GM18909 (cell line): Measurements from ENCODE around the gene DNER.

Experiments used
- ATAC-seq: cut with Tn5 transposase; IDR thresholded peaks from one replicate; pipeline ENCODE4 v1.9.1; 2021; ENCODE audit warnings: mild to moderate bottlenecking; ENCODE audit not compliant: unreplicated experiment, poor library complexity

The DNER gene

DNA sequence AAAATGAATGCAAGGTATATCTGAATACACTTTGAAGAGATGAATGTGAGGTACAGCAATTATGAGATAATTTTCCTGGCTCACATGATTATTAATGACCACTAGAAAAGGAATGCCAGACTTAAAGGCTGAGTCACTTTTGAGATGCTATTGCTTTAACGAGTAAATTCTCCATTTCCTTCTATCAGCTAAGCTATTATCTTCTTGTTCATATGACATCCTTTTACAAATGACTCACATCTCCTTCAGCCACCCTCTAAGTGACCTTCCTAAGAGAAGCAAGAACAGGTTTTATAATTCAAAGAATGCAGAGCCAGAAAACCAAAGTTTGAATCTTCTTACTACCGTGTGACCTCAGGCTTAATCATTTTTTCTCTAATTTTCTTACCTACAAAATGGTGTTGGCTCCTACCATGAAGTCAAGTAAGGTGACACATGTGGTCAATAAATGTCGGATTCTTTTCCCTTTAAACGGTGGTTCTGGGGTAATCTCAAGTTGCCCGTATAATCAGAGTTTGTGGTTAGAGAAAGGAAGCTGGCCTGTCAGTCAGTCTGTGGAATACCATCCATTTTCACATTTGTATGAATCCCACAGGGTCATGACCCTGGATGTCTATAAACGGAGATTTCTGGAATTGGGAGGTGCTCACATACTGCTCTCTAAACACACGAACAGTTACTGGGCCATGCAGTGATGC, 259.3 kb downstream of the DNER start:
- ATAC-seq, result no peak

GRCh38 chr2:229453230-229453629, 261.1 kb downstream of the DNER start:
- no peak for ATAC-seq

- ATAC-seq, result no peak
Measured at GRCh38 chr2:229451852-229452251, 262.5 kb downstream of the DNER start.

DNA sequence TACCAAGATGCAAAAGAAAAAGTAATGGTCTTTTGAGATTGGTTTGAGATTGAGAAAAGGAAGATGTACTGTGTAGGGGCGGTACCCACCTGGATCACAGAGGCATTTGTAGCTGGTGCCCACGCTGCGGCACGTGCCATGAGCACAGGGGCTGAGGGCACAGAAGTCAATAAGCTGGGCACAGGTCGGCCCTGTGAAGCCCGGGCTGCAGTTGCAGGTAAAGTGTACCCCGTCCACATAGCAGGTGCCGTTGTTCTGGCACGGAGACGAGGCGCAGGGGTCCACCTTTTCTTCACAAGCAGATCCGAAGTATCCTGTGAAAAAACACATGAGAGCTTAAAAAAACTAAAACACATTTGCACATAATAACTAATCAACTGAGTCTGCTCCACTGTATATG, 267.1 kb downstream of the DNER start:
- ATAC-seq, result no peak

DNA sequence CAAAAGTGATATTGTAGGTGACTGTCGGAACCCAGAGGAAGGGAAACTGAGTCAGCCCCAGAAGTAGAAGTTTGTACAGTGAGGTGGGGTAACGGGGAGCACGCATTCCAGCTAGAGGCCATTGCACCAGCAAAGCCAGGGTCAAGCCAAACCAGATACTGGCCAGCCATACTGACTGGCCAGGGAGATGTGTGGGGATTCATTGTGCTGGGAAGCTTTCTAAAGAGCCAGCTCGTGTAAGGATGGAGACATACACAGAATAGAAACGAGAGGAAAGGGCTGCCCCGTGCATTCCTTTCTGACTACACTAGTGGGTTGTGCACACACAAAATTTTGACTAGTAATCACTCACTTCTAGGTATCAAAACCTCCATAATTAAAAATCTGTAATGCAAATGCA, 268.0 kb downstream of the DNER start:
- no peak for ATAC-seq

DNA sequence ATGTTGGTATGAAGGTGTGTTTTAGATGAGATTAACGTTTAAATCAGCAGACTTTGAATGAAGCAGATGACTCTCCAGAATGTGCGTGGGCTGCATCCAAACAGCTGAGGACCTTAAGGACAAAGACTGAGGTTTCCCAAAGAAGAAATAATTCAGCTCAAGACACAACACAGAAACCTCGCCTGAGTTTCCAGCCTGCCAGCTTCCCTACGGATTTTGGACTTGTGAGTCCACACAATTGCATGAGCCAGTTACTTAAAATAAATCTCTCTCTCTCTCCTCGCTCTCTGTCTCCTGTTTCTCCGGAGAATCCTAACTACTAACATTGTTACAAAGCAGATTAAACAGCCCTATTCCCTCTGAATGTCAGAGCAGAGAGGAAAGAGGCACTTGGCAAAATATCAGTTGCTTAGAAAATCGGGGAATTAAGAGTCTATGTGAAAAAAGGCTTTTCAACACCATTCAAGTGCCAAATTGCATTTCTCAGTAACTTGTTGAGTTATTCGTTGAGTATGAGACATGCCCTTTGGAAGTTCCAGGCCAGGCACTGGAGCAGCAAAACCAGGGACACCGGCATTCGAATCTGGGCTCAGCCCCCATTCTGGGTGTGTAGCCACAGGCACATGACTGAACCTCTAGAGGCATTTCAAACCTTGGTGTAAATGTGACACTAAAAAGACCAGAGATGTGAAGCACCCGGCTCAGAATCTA, 268.7 kb downstream of the DNER start:
- ATAC-seq, result no peak

GRCh38 chr2:229445019-229445418, 269.3 kb downstream of the DNER start:
- no peak for ATAC-seq

GRCh38 chr2:229443546-229444268, 270.6 kb downstream of the DNER start:
- no peak for ATAC-seq

GRCh38 chr2:229443141-229443540, 271.2 kb downstream of the DNER start:
- no peak for ATAC-seq

- no peak for ATAC-seq
Measured at GRCh38 chr2:229438430-229439159, 275.8 kb downstream of the DNER start.

- ATAC-seq, result no peak
Measured at GRCh38 chr2:229437467-229437866, 276.9 kb downstream of the DNER start.

GRCh38 chr2:229434187-229434586, 280.2 kb downstream of the DNER start:
- no peak for ATAC-seq

GRCh38 chr2:229433351-229433750, 281.0 kb downstream of the DNER start:
- ATAC-seq, result no peak

GRCh38 chr2:229431327-229431954, 282.9 kb downstream of the DNER start:
- no peak for ATAC-seq

- no peak for ATAC-seq
Measured at GRCh38 chr2:229429589-229429988, 284.8 kb downstream of the DNER start.

DNA sequence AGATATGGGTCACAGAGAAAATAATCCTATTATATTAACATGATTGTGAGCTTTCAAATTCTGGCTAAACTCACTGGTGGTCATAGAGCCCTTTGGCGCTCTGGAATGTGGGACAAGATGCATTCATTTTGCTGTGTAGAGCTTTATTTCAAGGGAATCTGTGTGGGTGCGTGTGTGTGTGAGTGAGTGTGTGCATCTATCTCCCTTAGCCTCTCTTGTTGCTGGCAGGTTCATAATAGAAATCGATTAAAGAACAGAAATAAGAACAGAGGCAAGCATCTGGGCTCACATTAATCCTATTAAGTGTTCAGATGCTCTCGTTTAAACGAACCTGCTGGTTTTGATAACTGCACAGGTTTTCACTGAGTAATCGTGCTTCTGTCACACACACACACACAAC, 287.9 kb downstream of the DNER start:
- no peak for ATAC-seq

- ATAC-seq, result no peak
Measured at GRCh38 chr2:229425598-229425997, 288.8 kb downstream of the DNER start.

DNA sequence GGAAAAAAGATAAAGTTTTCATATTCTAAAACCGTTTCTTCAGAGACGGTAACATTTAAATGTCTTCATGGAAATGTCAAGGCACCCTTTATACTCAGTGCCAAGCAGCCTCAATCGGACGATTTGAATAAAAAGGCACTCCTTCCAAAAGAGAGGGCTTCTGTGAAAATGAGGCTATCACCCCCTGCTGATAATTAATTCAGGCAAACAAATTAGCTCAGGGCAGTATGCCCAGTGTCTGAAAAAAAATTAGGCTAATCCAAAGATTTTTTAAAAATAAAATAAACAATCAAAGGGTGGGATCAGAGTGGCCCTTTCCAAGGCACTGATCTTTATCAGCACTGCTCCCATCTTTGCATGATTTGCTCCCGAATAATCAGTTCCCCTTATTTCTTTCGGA, 292.3 kb downstream of the DNER start:
- ATAC-seq, result no peak

- no peak for ATAC-seq
Measured at GRCh38 chr2:229419158-229419557, 295.2 kb downstream of the DNER start.

GRCh38 chr2:229417916-229418315, 296.4 kb downstream of the DNER start:
- ATAC-seq, result no peak
